NCI-H2227 treated with DMSO at 0.1 percent for 48 hours (cell line): Measurements from ENCODE around the gene ZDHHC14.

Source experiments
- DNase-seq: peaks from one replicate; lab custom pipeline; 2025; lab: John Stamatoyannopoulos, UW

Gene ZDHHC14

DNA sequence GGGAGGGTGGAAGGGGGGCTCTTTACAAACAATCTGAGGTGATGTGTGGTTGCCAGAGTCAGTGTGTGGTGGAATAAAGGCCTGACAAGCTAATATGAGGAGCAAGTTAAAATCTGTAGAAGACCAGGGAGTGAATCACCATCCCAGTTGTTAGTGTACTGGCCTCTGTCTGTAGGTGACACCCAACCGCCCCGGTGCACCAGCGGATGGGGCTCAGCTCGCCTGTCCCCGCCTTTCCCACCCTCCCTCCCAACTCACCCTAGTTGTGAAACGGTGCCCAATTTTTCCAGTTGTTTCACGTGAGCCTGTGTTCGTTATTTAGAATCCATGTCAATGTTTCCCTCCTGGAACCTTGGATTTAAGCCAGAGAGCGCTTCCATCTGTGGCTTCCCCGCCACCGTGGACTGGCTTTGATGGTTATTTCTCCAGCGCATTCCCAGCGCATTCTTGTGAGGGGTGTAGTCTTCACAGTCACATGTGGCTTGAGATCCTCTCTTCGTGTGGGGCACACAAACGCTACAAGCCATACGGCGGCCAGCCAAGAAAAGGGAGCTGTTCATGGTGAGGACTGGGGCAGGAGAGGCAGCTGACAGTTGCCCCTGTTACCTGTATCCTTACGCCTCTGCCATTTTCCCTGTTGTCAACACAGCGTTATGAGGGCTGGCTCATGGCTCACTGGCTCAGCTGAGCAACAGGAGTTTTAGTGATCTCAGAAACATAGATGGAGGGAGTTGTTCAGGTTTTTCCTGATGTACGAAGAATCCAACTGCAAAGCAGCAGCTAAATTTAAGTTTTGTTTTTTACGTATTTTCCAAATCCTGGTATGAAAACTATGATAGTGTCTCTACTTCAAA lies 137.6 kb downstream of the ZDHHC14 start:
- DNase-seq = no peak

- DNase-seq = no peak
Measured at GRCh38 chr6:157519255-157520116, 138.5 kb downstream of the ZDHHC14 start.

- no peak for DNase-seq
Measured at GRCh38 chr6:157520117-157520406, 139.1 kb downstream of the ZDHHC14 start.

GRCh38 chr6:157520596-157521361 lies 139.8 kb downstream of the ZDHHC14 start:
- DNase-seq = no peak

DNA sequence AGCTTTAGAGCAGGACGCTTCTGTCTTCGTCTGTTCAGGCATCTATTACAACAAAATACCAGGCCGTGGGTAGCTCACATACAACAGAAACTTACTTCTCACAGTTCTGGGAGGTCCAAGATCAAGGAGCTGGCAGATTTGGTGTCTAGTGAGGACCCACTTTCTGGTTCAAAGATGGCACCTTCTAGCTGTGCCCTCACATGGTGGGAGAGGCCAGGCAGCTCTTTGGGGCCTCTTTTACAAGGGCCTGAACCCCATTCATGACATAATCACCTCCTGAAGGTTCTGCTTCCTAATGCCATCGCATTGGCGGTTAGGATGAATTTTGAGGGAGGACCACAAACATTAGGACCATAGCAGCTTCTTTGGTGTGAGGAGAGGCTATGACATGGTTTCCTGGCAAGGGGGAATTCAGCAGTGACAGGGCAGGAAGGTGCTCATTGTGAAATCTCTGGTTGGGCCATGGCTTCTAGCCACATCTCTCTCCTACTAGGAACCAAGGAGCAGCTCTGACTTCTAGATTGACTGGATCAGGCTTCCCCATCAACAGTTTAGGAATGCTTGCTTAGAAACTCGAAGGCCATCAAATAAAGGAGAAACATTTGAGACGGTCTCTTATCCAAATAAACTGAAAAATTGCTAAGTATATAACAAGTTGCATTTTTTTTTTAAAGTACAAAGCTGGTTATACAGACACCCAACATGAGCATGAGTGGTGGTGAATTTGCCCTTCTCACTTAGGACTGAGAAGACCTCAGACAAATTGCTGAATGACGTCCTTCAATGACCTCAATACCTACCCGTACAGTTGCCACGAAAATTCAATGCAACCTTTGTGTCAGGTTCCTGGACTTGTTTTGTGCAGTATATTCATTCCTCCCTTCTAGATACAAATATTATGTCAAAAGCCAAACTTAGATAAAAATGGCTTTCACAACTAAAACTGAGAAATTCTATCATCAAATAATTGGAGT lies 140.7 kb downstream of the ZDHHC14 start:
- DNase-seq = no peak

- no peak for DNase-seq
Measured at GRCh38 chr6:157522472-157522871, 141.5 kb downstream of the ZDHHC14 start.

DNA sequence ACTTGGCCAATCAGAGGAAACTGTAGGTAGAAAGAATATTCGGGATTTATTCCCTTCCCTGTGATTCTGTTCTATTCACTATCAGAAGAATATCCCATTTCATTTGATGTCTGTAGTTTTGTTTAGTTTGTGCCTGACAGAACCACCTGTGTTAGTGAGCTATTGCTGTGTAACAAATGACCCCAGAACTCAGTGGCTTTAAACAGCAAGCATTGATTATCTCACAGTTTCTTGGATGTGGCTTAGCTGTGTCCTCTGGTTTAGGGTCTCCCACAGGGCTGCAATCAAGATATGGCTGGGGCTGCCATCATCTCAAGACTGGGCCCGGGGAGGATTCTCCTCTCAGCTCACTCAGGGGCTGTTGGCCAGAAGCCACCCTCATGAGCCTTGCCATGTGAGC lies 143.7 kb downstream of the ZDHHC14 start:
- DNase-seq = no peak

DNA sequence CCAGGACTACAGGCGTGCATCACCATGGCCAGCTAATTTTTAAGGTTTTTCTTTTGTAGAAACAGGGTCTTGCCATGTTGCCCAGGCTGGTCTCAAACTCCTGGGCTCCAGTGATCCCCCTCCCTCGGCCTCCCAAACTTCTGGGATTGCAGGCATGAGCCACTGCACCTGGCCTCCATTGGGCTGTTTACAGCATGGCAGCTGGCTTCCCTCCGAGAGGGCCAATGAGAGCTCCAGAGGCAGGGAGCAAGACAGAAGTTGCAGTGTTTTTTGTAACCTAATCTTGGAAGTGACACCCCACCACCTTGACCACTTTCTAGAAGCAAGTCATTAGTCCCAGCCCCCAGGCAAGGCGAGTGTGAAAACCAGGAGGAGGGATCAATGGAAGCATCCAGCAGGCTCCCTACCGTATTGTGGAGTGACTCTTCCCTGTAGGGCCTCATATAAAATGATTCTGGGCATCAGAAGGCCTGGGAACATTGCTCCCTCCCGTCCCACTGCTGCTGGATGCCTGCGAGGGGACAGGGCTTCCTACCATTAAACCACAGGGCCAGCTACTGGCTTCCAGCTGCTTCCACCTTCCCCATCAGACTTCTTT lies 144.4 kb downstream of the ZDHHC14 start:
- DNase-seq = no peak

GRCh38 chr6:157525918-157526425 lies 145.0 kb downstream of the ZDHHC14 start:
- DNase-seq = no peak

- DNase-seq = no peak
Measured at GRCh38 chr6:157527471-157527907, 146.5 kb downstream of the ZDHHC14 start.

DNA sequence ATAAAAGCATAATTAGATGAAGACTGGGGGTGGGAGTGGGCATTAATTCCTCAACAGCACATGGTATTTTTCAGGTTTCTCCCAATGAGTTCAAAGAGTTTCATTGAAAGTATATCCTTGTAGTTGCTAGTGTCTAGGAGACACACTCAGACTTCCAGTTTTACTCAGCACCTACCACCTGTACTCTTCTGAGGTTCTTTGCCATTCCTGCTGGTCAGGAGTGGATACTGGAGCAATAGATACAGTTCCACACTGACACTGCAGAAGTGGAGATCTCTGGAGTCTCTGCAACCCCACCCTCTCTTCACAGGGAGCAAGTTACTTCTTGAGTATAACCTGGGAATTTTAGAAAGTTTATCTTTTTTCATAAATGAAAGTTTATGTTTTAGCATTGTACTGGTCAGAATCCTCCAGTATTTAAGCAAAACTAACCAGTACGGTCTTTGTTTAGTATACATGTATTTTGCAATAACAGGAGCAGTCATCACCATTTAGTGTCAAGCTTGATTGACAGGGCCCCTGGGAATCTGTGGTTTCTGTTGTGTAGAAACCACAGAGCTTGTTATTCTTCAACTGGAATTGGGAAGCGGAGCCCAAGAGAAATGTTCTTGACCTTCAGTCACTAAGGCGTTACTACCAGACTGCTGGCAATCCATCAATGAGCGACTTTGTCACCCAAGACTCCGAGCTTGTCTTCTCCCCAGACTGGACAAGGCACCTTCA lies 148.1 kb downstream of the ZDHHC14 start:
- DNase-seq = no peak

- no peak for DNase-seq
Measured at GRCh38 chr6:157529654-157530039, 148.7 kb downstream of the ZDHHC14 start.

DNA sequence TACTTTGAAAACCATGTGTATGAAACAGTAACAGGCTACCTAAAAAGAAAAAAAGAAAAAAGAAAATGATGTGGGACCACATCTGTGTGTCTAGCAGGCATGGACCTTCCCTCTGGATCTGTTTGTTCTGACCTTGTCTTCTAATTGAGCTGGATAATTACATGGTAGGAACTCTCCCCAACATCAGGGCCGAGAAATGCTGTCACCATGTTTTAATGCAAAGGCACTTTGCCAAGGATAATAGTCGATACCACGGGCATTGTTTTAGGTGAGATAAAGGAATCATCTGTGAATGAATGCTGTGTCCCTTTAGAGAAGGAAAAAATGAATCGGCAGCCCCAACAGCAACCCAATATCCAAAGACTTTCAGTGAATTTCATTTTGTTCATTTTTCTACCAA lies 149.1 kb downstream of the ZDHHC14 start:
- peak; percentile 53 for DNase-seq

DNA sequence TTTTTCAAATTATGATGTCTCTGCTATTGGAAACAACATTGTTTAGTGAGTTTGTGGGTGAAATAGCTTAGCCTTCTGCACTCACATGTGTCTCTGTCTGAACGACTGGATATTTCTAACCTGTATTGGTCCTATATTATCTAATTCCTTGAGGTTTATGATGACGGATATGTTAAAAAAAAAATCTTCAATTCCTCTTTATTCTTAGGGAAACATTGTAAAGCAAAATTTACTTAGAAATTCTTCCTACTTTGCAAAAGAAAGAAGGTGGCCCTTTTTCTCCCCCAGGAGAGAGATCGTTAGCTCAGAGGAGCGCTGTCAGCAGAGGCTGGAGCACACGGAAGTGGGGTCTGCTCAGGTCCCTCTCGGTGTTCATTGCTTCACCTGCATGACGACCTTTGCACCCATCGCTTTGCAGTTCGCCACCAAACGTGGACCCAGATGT lies 149.8 kb downstream of the ZDHHC14 start:
- DNase-seq = no peak

DNA sequence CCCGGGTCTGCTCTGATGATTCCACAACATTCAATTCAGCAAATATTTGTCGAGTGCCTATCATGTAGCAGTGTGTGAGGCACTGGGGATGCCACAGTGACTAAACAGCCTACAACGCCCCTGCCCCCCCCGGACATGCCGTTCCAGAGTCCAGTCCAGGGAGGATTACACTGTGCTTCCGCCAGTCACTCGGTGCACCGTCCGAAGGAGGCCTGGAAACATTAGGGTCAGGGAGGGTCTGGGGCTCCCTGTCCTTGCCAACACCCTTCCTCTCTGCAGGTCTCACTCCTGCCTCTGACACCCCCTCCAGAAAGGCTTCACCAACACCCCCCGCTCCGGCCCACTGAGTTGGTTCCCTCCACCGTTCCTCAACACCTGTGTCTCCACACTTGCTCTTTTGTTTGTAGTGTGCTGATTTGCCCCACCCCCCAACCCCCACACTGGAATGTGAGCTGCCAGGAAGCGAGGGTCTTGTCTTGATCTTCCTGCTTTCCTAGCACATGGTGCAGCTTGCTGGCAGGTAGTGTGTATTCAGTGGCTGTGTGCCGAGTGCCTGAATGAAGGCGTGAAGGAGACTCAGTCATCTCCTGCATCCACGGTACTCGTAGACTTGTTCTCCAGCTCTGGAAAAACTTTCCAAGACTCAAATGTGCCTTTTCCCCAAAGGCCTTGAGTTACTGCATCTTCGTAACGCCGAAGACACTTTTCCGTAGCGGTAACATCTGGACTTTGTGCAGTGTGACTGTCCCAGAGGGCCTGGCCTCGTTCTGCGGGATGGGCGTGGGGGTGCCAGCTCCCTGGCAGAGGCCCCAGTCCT lies 150.4 kb downstream of the ZDHHC14 start:
- DNase-seq = no peak

DNA sequence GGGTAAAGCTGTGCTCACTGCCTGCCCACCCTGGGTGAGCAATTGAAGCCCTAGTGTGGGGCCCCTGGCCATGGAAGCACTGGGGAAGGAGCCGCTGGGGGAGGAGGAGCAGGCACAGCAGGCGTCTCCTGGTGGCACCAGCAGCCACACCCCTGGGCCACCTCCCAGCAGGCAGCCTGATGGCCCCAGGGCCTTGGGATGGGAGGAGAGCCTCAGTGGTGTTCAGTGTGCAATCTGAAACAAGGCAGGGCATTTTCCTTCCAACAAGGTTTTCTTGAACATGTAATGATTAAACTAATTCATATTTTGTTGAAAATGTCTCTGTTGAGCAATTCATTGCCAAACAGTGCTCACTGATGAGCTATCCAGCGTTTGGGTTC lies 151.0 kb downstream of the ZDHHC14 start:
- DNase-seq = no peak

GRCh38 chr6:157533048-157533871 lies 152.3 kb downstream of the ZDHHC14 start:
- no peak for DNase-seq
